LNCaP clone FGC (cell line): ENCODE results near the gene DDX10.
"Not testable (repeated sequence)": the region's sequence is repeated elsewhere in the genome, so short reads cannot be mapped to it uniquely, and the experiment has no call there.

ENCODE experiments used
- DNase-seq: peaks from one replicate; pipeline ENCODE4 v3.0.0-alpha.2; 2011; ENCODE audit warnings: low read depth
- H3K4me3 ChIP-seq: 2 replicates; pipeline ENCODE4 v1.5.1; 2011; ENCODE audit warnings: mild to moderate bottlenecking, low read depth, low read length, control low read depth
- TF ChIP-seq, protein P1 (sequence below): IDR thresholded peaks from 2 replicates; pipeline ENCODE4 v1.5.1; 2012; ENCODE audit warnings: mild to moderate bottlenecking; ENCODE audit not compliant: control insufficient read depth, insufficient read depth; ENCODE audit errors: extremely low read depth

The DDX10 gene

DNA sequence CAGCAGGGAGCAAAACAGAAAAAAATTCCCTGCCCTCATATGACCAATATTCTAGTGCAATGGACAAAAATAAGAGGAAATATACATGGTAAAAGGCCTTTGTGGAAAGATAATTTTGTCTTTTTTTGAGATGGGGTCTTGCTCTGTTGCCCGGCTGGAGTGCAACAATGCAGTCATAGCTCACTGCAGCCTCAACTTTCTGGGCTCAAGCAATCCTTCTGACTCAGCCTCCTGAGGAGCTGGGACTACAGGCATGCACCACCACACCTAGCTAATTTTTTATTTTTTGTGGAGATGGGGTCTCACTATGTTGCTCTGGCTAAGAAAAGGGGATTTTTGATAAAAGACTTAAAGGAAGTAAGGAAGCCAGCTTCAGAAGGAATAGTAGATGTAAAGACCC, 25.7 kb upstream of the DDX10 start:
- no peak overlapping the region for H3K4me3 ChIP-seq
- no peak for DNase-seq
- TF ChIP-seq, protein P1, sequence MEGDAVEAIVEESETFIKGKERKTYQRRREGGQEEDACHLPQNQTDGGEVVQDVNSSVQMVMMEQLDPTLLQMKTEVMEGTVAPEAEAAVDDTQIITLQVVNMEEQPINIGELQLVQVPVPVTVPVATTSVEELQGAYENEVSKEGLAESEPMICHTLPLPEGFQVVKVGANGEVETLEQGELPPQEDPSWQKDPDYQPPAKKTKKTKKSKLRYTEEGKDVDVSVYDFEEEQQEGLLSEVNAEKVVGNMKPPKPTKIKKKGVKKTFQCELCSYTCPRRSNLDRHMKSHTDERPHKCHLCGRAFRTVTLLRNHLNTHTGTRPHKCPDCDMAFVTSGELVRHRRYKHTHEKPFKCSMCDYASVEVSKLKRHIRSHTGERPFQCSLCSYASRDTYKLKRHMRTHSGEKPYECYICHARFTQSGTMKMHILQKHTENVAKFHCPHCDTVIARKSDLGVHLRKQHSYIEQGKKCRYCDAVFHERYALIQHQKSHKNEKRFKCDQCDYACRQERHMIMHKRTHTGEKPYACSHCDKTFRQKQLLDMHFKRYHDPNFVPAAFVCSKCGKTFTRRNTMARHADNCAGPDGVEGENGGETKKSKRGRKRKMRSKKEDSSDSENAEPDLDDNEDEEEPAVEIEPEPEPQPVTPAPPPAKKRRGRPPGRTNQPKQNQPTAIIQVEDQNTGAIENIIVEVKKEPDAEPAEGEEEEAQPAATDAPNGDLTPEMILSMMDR: no peak

DNA sequence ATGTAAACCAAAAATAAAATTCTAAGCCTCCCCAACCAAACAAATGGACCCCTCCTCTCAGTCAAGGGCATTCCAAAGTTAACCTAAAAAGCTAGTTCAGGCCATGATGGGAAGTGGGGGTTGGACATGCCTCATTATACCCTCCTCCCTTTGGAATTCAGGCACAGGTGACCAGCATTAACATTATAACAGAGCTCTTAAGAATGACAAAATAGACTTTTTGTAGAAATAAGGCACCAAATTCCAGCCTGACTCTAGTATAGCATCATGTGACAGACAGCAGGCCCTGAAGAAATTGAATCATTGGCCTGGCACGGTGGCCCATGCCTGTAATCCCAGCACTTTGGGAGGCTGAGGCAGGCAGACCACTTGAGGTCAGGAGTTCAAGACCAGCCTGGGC, 23.1 kb upstream of the DDX10 start:
- not testable (repeated sequence) for H3K4me3 ChIP-seq, DNase-seq

DNA sequence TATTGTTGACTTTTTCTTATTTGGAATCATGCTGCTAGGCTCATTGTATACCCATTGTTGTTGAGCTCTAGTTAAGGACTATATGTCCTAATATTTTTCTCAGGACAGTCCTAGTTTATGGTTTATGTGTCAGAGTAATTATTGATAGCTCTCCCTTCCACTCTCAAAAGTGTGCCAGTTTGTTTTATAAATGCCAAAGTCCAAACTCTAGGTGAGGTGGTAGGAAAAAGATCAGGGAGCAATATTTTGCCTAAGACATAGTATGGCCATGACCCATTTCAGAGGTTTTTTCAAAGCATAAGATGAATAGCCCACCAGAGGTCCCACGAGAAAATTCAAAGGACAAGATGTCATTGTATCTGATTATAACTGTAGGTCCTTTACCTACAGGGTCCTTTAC, 20.9 kb upstream of the DDX10 start:
- TF ChIP-seq, protein P1: no peak
- no peak for DNase-seq
- no peak overlapping the region for H3K4me3 ChIP-seq

DNA sequence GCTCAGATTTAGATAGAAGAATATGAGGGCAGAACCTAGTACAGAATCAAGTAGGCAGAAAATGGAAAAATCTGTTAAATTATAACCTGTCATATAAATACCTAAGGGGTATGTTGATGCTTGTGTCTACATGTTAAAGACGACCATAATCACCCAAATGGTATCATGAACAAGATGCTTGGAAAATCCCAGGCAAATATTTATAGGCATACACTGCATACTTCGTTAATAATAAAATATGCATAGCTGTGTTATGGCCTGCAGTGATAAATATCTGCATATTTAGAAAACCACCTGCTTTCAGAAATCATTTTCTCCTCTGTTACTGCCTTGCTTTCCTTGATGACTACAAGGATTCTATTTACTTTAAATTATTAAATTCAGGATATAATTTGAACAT, 18.9 kb upstream of the DDX10 start:
- TF ChIP-seq, protein P1: no peak
- no peak for DNase-seq
- no peak overlapping the region for H3K4me3 ChIP-seq

DNA sequence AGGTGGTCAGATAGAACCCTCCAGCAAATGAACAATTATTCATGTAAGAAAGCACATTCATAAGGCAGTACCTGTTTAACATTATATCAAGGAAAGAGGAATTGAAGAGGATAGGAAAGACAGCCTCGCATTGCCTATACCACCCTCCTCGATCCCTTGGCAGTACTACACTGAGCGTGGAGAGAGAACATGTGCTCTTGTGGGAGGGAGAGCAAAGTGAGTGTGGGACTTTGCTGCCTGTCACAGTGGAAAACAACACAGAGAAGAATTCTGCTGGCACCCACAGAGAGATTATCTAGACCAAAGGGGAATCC, 17.5 kb upstream of the DDX10 start:
- no peak overlapping the region for H3K4me3 ChIP-seq
- TF ChIP-seq, protein P1: no peak
- DNase-seq: no peak

DNA sequence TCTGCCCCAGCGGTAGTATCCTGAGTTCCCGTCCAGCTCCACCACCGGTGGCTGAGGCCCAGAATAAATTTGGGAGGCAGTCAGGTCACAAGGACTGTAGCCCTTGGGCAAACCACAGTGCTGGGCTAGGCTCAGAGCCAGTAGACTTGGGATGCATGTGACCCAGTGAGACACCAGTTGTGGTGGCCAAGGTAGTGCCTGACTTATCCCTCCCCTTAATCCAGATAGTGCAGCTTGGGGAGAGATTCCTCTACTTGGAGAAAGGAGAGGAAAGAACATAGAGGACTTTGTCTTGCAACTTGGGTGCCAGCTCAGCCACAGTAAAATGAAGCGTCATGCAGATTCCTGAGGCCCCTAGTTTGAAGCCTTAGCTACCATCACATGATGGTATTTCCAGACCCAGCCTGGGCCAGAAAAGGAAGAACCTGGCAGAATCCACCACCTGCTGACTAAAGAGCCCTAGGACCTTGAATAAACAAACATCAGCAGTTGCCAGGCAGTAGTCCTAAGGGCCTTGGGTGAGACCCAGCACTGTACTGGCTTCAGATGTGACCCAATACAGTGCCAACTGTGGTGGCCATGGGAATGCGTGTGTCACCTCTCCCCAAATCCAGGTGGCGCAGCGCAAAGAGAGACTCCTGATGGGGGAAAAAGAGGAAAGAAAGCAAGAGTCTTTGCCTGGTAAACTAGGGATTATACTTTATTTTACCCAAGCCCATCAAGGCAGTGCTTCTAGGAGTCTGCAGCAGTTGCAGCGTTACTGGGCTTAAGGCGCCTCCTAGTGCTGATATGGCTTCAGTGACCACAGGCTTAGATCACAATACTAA, 17.0 kb upstream of the DDX10 start:
- DNase-seq: peak; percentile 78
- TF ChIP-seq, protein P1: peak; percentile 79

DNA sequence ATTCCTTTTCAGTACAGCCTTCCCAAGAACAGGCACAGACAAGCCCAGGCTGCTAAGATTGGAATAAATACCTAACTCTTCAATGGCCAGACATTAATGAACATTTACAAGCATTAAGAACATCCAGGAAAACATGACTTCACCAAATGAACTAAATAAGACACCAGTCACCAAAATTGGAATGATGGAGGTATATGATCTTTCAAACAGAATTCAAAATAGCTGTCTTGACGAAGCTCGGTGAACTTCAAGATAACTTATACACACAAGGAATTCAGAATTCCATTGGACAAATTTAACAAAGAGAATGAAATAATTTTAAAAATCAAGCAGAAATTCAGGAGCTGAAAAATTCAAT, 16.4 kb upstream of the DDX10 start:
- no peak overlapping the region for H3K4me3 ChIP-seq
- TF ChIP-seq, protein P1: no peak
- DNase-seq: no peak

More for the DNA sequence above, 17.0 kb upstream of the DDX10 start:
- no peak overlapping the region for H3K4me3 ChIP-seq

DNA sequence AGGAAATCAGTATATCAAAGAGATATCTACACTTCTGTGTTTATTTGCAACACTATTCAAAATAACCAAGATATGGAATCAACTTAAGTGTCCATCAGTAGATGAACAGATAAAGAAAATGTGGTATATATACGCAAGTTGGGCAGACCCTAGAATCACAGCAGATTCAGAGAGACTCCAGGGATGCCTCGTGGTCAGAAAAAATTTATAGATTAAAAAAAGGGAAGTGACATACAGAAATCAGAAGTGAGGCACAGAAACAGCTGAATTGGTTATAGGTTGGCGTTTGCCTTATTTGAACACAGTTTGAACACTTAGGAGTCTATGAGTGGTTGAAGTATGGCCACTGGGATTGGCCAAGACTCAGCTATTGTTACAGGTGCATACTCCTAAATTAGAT, 10.8 kb upstream of the DDX10 start:
- DNase-seq: not testable (repeated sequence)

More for the DNA sequence above, 10.8 kb upstream of the DDX10 start:
- not testable (repeated sequence) for H3K4me3 ChIP-seq
